HG03439 (cell line): ENCODE measurements around the gene CYFIP2.

Experiments
- ATAC-seq: cut with Tn5 transposase; IDR thresholded peaks from one replicate; pipeline ENCODE4 v1.9.1; 2021; ENCODE audit warnings: mild to moderate bottlenecking, moderate library complexity; ENCODE audit not compliant: unreplicated experiment

CYFIP2 gene

DNA sequence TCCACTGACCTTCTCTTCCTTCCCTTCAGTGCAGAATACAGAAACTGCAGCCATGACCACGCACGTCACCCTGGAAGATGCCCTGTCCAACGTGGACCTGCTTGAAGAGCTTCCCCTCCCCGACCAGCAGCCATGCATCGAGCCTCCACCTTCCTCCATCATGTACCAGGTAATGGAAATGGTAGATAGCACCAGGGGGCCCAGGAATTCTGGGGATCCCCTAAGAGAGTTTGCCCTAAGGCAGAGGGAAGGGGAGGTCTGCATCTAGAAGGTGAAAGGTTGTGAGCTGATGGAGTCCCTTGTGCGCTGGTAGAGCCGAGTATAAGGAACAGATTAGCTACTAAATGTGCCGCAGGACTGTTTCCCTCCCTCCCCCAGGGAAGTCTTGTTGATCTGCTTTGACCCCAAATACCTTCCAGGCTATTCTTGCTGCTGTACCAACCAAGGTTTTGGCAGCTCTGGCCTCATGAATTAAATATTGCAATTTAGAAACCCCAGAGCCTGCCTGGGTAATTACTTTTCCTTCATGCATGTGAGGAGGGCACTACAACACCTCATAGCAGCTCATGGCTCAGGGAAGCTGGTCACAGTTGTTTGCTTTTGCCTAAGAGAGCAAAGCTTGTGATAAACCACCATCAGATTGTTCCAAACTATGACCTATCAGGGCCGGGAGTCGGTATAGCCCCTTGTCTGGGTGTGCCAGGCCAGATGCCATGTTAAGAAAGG lies 19.6 kb downstream of the CYFIP2 start:
- ATAC-seq = no peak

DNA sequence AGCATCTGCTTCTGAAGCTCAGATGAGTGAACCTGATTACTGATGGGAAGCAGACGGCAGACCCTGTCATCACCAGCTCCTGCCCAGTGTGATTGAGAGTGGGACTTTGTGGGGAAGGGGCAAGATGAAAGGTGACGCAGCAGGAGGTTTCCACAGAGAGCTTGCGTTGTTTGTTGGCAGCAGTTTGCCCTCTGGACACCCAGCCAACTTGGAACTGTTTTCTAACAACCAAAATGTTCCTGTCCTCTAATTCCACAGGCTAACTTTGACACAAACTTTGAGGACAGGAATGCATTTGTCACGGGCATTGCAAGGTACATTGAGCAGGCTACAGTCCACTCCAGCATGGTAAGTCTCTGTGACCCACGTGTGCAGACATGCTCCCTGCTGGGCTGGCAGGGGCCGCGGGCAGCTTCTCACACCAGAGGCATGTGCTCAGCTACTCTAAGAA lies 20.9 kb downstream of the CYFIP2 start:
- no peak for ATAC-seq

DNA sequence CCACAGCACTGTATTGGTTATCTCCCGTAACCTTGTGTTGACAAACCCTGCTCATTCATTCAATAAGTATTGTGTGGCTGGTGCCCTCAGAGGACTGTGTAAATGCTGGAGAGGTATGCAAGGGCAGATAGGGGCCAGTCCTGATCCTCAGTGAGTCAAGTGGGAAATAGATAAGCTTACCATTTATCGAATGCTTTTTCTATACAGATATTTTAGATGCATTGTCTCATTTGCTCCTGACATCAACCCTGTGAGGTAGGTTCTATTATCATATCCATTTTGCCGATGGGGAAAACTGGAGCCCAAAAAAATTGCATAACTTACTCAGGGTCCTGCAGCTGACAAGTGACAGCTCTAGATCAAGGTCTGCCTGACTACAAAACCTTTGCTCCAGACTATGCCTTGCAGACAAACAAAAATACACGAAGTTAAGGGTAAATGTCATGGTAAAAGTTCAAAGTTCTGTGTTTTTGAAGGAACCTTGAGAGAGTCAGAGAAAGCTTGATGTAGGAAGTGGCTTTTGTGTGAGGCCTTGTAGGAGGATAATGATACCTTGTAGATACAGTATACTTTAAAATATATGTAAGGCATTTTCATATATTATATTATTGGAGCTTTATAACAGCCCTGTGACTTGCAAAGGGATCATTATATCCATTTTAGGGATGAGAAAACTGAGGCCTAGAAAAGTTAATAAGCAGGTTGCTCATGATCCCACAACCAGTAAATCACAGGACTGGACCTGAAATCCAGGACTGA lies 22.7 kb downstream of the CYFIP2 start:
- no peak for ATAC-seq

DNA sequence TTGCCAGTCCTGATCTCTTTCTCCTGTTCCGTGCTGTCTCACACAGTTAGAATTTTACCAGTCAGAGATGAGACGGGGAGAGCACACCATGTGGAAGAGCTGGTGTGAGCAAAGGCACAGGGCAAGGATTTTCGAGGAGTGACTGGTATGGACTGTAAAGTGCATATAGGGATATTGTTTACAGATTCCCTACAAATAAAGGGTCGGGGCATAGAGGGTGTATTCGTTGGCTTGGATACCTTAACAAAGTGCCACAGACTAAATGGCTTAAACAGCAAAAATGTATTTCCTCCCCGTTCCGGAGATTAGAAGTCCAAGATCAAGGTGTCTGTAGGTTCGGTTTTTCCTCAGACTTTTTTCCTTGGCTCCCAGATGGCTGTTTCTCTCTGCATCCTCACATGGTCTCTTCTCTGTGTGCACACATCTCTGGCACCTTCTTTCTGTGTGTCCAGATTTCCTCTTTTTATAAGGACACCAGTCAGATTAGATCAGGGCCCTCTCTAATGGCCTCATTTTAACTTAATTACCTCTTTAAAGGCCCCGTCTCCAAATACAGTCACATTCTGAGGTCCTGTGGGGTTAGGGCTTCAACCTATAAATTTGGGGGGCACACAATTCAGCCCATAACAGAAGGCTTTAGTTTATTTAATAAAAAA lies 23.4 kb downstream of the CYFIP2 start:
- ATAC-seq = no peak

DNA sequence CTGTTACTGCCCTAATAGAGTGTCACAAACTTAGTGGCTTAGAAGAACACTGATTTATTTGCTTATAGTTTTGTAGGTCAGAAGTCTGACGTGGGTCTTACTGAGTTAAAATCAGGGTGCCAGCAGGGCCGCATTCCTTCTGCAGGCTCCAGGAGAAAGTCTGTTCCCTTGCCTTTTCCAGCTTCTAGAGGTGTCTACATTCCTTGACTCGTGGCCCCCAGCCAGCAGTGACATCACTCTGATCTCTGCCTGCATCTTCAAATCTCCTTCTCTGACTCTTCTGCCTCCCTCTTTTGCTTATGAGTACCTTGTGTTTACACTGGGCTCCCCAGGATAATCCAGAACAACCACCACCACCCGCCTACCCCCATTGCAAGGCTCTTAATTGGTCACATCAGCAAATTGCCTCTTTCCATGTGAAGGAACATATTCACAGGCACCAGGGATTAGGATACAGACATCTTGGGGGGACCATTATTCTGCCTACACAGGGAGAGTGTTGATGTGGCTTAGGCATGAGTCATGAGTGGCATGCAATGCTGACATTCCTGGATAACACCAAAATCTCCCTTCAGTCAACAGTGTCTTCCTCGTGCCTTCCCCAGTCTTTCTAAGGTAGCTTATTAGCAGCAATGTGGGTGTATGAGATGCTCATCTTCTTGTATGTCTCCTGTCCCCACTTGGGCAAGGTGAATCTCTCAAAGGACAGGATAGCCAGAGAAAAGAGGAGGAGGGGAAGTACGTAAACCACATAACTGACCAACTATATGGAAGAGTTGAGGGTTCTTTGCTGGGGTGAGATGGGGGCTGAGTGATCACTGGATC lies 24.4 kb downstream of the CYFIP2 start:
- no peak for ATAC-seq

DNA sequence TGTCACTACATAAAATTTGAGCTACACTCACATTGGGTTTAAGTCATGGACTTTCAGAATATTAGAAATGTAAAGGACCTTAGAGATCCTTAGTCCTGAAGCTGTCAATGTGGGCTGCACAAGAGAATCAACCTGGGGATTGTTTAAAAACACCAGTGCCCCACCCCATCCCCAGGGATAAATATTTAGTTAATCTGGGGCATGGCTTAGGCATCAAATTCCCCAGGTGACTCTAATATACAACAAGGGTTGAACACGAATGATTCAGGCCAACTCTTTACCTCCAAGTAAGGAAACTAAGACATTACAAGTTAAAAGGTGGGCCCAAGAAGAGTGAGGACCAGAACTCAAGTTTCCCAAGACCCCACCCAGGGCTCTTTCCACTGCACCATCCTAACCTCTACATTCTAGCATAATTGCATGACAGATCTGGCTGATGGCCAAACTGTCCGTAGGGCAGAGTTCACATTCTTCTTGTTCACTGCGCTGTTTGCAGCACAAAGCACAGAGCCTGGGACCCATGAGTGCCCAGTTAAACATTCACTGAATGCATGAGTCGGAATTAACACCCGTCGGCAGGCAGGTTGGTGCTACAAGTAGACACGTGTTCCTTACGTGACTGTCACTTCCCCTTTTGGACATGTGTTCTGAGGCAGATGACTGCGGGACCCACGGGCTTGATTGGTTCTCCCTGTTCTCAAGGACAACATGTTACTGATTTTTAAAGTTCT lies 25.2 kb downstream of the CYFIP2 start:
- peak; percentile 86 for ATAC-seq

DNA sequence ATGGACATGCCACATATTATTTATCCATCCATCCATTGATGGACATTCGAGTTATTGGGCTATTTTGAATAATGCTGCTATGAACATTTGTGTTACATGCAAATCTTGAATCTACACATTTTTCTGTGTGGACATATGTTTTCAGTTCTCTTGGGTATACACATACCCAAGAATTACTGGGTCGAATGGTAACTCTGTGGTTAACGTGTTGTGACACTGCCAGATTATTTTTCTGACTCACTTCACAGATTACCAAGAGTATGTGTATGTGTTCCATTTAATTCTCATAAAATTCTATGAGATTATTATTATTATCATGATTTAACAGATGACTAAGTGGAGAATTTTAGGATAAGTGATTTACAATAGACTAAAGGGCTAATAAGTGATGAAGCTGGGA lies 26.7 kb downstream of the CYFIP2 start:
- ATAC-seq = no peak

DNA sequence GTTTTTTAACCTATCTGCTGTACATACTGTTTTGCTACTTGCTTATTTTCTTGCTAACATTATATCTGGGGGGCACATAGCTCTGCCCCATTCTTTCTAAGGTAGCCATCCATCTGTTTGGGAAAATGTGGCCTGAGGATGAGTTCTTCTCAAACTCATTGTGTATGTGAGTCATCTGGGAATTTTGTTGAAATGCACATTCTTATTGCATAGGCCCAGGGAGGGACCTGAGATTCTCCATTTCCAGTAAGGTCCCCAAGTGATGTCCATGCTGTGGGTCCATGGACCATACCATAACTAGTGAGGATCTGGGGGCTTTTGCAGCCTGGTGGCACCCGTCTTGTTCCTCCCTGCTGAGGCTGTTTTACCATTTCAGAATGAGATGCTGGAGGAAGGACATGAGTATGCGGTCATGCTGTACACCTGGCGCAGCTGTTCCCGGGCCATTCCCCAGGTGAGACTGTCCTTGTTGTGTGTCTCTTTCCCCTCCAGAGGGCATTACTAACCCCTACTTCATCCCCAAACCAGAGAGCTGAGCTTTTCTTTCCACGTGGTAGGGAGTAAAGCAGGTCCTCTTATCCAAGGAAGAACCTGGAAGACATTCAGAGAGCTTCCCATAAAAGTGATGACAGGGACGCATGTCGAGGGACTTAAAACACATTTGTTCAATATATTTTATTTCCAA lies 28.6 kb downstream of the CYFIP2 start:
- no peak for ATAC-seq

DNA sequence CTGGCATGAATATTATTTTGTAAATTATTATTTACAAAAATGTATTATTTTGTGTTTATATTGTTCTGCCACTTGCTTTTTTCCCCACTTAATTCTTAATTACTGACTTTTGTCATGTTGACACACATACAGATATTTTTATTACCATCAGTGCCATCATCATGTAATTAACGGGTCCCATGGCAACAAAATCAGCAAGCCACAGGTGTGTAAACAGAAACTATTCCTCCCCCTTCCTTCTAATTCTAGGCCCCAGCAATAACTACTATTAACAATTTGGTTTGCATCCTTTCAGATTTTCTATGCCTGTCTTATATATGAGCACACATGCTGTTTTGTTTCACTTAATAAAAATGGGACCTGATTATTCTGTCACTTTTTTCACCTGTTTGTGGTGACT lies 29.3 kb downstream of the CYFIP2 start:
- no peak for ATAC-seq

DNA sequence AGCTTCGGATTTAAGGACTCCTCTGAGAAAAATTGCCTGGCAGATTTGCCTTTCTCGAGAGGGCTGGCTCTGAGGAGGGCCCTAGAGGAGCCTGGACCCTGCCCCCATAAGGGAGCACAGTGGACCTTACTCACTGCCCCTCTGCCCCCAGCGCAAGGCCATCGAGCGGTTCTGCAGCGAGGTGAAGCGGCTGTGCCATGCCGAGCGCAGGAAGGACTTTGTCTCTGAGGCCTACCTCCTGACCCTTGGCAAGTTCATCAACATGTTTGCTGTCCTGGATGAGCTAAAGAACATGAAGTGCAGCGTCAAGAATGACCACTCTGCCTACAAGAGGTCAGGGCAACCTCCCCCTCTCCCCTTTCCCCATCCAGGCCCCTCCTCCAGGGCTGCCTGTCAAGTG lies 34.6 kb downstream of the CYFIP2 start:
- ATAC-seq = no peak

DNA sequence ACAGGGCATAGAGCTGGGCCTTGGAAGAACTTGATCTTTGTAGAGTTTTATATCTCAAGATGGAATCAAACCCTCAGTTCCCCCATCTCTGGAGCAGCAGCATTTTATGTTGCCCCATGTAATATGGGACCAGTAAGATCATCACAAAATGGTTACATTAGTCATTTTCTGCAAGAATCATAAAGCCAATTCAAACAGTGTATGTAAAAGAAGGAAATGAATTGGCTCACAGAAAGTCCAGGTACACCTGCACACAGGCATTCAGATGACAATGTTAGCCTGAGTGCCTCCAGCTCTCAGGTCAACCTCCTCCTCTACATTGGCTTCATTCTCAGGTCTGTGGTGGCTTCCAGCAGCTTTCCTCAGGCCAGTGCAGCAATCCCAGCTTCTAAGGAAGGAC lies 35.1 kb downstream of the CYFIP2 start:
- ATAC-seq = no peak

DNA sequence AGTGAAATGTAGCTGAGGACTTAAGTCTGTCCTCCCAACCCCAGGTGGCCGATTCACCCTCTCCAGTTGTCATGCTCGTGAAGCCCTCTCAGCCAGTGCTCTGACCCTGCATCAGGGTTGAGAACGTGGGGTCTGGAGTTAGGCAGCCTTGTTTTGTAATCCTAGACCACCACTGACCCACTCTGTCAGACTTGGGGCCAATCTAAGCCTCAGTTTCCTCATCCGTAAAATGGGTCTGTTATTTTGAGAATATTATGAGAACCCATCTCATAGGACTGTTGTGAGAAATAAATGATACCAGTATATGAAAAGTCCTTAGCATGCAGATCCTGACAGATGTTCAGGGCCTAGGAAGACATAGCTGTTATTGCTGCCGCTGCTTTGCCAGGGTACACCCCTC lies 37.1 kb downstream of the CYFIP2 start:
- no peak for ATAC-seq

DNA sequence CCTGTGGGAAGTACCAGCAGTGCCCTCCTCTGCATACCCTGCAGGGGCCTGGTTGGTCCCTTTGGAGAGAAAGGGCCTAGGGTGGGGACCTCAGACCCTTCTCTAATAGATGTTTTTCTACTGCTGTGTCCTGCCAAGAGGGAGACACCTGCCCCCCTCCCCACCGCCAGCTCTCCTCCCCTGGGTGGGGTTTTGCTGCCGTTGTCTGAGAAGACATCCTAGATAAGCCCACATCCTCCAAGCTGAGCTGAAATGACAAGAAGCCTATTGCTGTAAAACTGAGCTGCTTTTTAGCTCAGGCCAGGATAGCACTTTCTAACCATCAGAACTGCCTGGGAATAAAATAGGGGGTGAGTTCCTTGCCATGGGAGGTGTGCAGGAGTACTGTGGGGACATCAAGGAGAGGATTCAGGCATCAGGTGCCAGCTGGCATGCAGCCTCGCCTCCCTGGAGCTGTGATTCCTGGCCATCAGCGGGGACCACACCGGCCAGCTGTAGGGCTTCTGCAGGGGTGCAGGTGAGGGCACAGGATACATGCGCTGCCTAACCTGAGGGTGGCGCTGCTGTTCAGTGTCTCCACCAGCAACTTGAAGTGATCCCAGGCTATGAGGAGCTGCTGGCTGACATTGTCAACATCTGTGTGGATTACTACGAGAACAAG lies 37.9 kb downstream of the CYFIP2 start:
- no peak for ATAC-seq

DNA sequence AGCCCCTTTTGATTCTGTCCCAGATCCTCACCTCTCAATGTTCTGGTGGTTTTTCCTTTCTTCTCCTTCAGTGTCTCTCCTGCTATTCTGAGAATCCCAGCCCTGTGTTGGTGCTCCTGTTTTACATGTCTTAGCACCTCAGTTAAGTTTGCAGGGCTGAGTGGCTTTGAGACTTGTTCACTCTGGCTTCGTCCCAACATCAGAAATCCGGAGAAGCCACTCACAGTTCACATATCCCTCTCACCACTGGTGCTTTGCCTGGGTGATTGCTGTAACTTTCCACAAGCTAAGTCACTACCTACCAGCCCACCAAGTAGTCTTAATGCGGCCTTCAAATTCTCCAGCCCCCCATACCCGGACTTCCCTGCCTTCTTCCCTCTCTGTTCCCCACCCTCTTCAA lies 40.2 kb downstream of the CYFIP2 start:
- ATAC-seq = no peak

DNA sequence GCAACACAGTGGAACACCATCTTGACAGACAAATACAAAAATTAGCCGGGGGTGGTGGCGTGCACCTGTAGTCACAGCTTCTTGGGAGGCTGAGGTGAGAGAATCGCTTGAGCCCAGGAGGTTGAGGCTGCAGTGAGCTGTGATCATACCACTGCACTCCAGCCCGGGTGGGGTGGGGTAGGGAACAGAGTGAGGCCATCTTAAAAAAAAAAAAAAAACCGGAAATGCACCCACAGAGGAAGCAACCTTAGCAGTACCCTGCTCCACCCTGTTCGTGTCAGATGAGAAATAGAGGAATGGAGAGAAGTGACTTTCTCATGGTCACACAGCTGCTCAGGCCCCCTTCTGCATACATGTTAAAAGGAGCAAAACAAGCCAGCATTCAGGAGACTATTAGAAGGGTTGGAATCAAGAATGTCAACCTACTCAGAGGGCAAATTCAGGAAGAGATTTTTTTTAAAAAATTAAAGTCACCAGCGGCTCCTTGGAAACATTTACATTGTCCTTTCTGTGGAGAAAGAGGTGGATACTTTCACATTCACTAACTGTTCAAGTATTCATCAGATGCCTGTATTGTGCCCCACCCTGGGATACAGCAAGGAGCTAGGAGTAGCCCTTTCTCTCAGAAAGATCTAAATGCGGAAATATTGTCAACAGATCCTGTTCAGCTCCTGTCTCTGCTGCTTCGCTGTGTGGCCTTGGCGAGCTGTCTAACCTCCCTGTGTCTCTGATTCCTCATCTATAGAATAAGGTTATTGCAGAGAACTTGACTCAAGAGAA lies 41.0 kb downstream of the CYFIP2 start:
- ATAC-seq = no peak

DNA sequence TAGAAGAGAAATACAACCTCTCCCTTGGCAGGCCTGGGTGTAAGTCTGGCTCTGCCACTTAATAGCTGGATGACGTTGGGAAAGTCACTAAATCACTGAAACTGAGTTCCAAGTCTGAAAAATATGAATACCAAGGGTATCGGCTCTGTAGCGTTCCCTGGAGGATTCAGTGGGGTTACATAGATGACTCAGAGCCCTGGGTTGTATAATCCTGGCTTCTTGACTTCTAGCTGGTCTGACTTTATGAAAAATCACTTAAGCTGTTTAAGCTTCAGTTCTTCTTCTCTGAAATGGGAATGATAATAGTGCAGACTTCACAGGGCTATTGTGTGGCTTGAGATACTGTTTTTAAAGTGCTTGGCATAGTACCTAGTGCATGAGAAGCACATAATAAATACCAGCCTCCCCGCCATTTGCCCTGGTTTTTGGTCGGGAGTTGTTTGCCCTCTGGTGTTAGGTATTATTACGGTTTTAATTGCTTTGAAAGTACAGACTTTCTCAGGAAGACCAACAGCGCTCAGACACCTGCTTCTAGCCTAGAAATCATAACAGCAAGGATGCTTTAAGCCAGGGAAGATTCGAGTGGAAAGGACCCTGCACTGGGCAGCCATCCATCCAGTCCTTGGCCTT lies 43.0 kb downstream of the CYFIP2 start:
- no peak for ATAC-seq

DNA sequence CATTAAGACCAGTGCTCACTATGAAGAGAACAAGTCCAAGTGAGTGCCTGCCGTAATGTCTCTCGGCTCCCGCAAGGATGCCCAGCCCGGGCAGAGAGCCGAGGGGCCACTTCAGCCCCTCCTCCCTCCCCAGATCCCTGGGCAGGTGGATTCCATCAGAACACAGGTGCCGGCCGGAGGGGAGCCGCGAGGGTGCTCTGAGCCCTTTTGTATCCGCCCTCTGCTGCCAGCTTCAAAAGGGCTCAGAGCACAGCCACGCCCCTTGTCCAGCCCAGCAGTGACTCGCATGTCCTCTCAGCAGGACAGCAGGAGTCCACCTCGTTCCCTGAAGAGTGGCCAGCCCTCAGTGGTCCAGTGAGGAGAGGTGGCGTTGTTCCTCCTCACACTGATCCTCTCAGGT lies 43.9 kb downstream of the CYFIP2 start:
- no peak for ATAC-seq

DNA sequence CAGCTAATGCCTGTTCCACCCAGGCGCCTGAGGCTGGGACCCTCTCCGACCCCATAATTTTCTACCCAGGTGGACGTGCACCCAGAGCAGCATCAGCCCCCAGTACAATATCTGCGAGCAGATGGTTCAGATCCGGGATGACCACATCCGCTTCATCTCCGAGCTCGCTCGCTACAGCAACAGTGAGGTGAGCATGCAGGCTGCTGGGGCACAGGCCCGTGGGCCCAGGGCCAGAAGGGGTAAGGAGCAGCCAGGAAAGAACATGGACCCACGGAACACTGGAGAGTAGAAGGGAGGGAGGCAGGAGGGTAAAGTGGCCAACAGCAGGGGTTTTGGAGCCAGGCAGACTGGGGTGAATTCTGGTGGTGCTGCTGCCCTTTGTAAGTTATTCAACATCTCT lies 45.7 kb downstream of the CYFIP2 start:
- ATAC-seq = no peak
